ENCODE results near the gene SOX21.

DNA sequence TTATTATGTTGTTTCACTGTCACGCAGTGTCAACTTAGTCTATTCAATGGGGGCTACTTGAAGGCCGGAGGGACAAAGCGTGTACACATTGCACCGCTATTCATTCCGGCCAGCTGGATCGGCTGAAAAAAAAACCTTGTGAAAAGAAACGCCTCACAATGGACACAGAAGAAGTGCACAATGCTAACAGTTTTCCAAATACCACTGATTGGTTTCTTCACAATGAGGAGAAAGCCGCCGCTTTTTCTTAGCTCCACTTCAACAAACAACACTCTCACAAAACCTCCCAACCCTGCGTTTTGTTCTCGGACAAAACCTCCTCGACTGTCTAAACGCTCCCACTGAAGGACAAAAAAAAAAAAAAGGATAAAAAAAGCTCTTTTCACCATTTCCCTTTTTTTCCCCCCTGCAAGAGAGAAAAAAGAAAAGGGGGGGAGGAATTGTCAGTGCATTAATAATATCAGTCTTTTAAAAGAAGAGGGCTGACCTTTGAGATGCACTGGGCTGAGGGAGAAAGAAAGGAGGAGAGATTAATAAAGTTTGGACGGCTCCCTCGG is 5.4 kb downstream of the SOX21 start:
- TF ChIP-seq, protein P1, sequence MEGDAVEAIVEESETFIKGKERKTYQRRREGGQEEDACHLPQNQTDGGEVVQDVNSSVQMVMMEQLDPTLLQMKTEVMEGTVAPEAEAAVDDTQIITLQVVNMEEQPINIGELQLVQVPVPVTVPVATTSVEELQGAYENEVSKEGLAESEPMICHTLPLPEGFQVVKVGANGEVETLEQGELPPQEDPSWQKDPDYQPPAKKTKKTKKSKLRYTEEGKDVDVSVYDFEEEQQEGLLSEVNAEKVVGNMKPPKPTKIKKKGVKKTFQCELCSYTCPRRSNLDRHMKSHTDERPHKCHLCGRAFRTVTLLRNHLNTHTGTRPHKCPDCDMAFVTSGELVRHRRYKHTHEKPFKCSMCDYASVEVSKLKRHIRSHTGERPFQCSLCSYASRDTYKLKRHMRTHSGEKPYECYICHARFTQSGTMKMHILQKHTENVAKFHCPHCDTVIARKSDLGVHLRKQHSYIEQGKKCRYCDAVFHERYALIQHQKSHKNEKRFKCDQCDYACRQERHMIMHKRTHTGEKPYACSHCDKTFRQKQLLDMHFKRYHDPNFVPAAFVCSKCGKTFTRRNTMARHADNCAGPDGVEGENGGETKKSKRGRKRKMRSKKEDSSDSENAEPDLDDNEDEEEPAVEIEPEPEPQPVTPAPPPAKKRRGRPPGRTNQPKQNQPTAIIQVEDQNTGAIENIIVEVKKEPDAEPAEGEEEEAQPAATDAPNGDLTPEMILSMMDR (IDR thresholded peaks at IDR 0.05), result no peak
- TF ChIP-seq EZH2 (IDR thresholded peaks at IDR 0.05; ENCODE audit: borderline replicate concordance, insufficient read depth, low read depth, low read length, poor library complexity, severe bottlenecking), result no peak
